Measurements from ENCODE around the gene KEAP1.

GRCh38 chr19:10517760-10518443 is 14.7 kb upstream of the KEAP1 start:
- TF ChIP-seq CTCF (conservative IDR thresholded peaks at IDR 0.05; ENCODE audit: low read length) (no peak), EZH2phosphoT487 (IDR thresholded peaks at IDR 0.05; ENCODE audit: borderline replicate concordance, low read depth, low read length) (no peak)
